Psoas muscle (tissue), 8 donors: ENCODE data around the gene EIF2AK3. TPM values are rescaled to one million over a fixed set of nuclear protein-coding genes. Genes with fewer than 3 reads are reported as not detected.

Experiments
- ATAC-seq, 4 donors: fragments of 200-7000 bp; cut with Tn5 transposase; one replicate each; pipeline ENCODE4 v1.9.1; 2020; ENCODE audit warnings: moderate library complexity in 3 of 4, mild to moderate bottlenecking in 2 of 4
- DNase-seq, 2 donors: peaks; one replicate each; pipeline ENCODE4 v3.0.0-alpha.2; 2020
- H3K27ac ChIP-seq: fragments of 200-600 bp; one replicate; pipeline ENCODE4 v1.8.0; 2022
- H3K27me3 ChIP-seq, 3 donors: fragments of 200-600 bp in 1 of 3; one replicate each; pipeline versions ENCODE4 v1.6.1 to v1.8.0; 2013 to 2022; ENCODE audit warnings: low read length in 2 of 3, mild to moderate bottlenecking in 2 of 3, moderate library complexity in 1 of 3; ENCODE audit not compliant: insufficient read depth in 3 of 3
- H3K36me3 ChIP-seq, 2 donors: fragments of 200-600 bp in 1 of 2; one replicate each; pipeline versions ENCODE4 v1.6.1 to v1.8.0; 2013 to 2022; ENCODE audit warnings: low read depth in 1 of 2, mild to moderate bottlenecking in 1 of 2, moderate library complexity in 1 of 2; ENCODE audit not compliant: insufficient read depth in 1 of 2
- H3K4me1 ChIP-seq: fragments of 200-600 bp; one replicate; pipeline ENCODE4 v1.8.0; 2022
- H3K4me3 ChIP-seq: fragments of 200-600 bp; one replicate; pipeline ENCODE4 v1.8.0; 2022; ENCODE audit warnings: mild to moderate bottlenecking
- H3K9me3 ChIP-seq: fragments of 200-600 bp; one replicate; pipeline ENCODE4 v1.8.0; 2022
- WGBS, 3 donors: extraction: QIAGEN DNeasy Blood & Tissue Kit; methylation state at CpG; one replicate each; pipeline versions ENCODE4 v1.1.6 to v1.1.7; 2013; 5-methylcytosine and 5-hydroxymethylcytosine counted together
- intact Hi-C, 2 donors: fragments of 100-400 bp; cut with DNase I; formaldehyde crosslinking; loops; one replicate each; pipeline versions ENCODE4 v1.11.0 to v1.14.2; 2022
- polyA plus RNA-seq, 3 donors: library from polyadenylated mRNA; stranded (reverse); fragments of 200-250 nt; gene quantifications; one replicate each; pipeline ENCODE4 v1.2.3, GENCODE V29; 2013
- total RNA-seq, 4 donors: library from RNA; stranded (reverse); fragmentation: NEBNext Ultra II Directional in 2 of 4; extraction: Animal tissue kit (Norgen Biotek cat#: 25700) in 2 of 4; gene quantifications; one replicate each; pipeline versions ENCODE4 v1.2.1 to v1.2.4, GENCODE V29; 2021 to 2023
- TF ChIP-seq, protein P1 (sequence below): fragments of 200-600 bp; IDR thresholded peaks from one replicate; pipeline ENCODE4 v1.8.0; 2022; ENCODE audit warnings: antibody characterized with exemption
- donor health status: healthy with polysubstance abuse.
- donor health status: DM: no; HTN: no; CAD: no; lungs with moderate emphysema.
- donor health status: Bipolar disorder and iron deficiency.
- donor health status: healthy.
- donor health status: DM: yes; HTN: yes; CAD: no.
- donor health status: DM: no; HTN: no; CAD: no.
- donor health status: DM: no; HTN: no; CAD: no.
- donor health status: DM: yes; HTN: yes; CAD: no.

EIF2AK3 gene
- total and polyA plus RNA-seq, 7 donors: 2.1 to 9.6 (median 7.6) TPM

DNA sequence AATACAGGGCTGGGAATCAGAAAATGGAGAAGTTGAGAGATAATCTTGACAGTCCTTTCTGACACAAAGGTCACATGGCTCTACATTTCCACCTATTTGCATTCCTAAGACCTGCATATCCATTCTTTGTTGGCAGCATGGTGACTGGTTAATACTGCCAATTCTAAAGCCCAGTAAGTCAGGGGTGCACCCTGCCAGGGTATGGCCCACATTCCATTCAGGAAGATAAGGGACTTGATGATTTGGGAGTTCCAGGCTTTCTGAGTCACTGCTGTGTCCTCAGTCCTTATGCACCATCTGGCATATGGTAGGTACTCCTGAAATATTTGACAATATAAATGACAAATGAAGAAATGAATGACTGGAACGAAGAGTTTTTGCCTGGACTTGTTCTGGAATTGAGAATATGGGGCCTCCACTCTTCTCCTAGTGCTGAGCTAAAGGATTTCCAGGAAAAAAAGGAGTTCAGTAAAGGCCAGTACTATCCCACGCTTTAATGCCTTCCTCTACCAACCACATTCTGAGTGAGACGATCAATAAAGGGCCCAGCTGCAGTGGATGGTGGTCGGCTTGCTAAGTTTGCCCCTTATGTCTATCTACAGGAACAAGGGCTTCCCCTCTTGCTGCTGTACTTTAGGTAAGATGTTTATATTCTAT, 31.7 kb upstream of the EIF2AK3 start:
- no peaks in the 10 kb centered on the region for H3K9me3 ChIP-seq
- intact Hi-C loops: loop anchor here in 1 of 2 donors (1.0 kb wide), 1 partner anchor 31 kb away; no protein-coding TSS in a partner anchor
- TF ChIP-seq, protein P1, sequence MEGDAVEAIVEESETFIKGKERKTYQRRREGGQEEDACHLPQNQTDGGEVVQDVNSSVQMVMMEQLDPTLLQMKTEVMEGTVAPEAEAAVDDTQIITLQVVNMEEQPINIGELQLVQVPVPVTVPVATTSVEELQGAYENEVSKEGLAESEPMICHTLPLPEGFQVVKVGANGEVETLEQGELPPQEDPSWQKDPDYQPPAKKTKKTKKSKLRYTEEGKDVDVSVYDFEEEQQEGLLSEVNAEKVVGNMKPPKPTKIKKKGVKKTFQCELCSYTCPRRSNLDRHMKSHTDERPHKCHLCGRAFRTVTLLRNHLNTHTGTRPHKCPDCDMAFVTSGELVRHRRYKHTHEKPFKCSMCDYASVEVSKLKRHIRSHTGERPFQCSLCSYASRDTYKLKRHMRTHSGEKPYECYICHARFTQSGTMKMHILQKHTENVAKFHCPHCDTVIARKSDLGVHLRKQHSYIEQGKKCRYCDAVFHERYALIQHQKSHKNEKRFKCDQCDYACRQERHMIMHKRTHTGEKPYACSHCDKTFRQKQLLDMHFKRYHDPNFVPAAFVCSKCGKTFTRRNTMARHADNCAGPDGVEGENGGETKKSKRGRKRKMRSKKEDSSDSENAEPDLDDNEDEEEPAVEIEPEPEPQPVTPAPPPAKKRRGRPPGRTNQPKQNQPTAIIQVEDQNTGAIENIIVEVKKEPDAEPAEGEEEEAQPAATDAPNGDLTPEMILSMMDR: no peak
- peak; percentile 47 to 73 (median 60) for ATAC-seq
- H3K4me1 ChIP-seq: peaks cover 29% of the 10 kb centered on the region
- no peaks in the 10 kb centered on the region for H3K36me3 ChIP-seq
- WGBS, 3 donors: 25 to 44% (median 32%) methylated on average over 4 of the region's 4 CpGs
- H3K27me3 ChIP-seq: no peaks in the 10 kb centered on the region
- peak overlapping the region; percentile 55 for H3K4me3 ChIP-seq
- no peak for DNase-seq
- H3K27ac ChIP-seq: peak overlapping the region; percentile 95

DNA sequence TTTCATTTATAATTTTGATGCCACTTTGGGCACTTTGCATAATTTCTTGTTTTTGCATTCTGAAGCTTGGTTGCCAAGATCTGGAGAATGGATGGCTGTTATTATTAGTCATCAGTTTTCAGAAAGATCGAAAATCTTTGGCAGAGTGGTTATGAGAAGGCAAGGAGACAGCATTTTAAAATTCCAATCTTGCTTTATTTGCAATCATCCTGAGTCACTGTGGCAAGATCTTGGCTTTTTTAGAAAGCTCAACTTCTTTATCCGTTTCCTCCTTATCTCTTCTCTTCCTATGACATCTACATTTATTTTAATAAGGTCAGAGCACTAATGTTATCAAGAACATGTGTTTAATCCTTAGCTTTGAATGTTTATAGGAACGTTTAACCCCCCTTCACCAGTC, 31.1 kb upstream of the EIF2AK3 start:
- ATAC-seq: no peak
- no peaks in the 10 kb centered on the region for H3K9me3 ChIP-seq

DNA sequence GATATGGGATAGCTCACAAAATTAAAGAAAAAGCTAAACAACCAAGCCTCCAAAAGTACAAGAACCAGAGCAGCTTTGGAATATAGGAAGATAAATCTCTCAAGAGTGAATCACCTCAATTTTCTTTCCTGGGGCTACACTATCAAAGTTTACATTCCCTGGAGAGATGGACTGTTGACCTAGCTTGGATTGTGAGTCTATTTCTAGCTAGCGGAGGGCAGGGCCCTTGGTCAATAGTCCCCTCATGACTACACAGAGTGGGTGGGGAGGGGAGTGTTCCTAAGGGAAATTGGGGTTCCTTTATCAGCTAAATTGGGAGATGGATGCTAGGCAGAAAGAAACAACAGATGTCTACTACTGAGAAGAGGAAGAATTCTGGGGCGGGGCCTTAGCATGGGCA, 29.9 kb upstream of the EIF2AK3 start:
- 96 to 98% (median 97%) methylated on average over 2 of the region's 2 CpGs for WGBS, 3 donors
- Histone ChIP-seq H3K36me3 (no peaks in the 10 kb centered on the region), H3K9me3 (no peaks in the 10 kb centered on the region), H3K27ac (peak overlapping the region; percentile 95), H3K27me3 (no peaks in the 10 kb centered on the region), H3K4me1 (peaks cover 29% of the 10 kb centered on the region), H3K4me3 (no peak overlapping the region)
- intact Hi-C loops: no loop called here
- DNase-seq (no peak), ATAC-seq (no peak)
- TF ChIP-seq, protein P1: no peak

More for the DNA sequence above, 31.1 kb upstream of the EIF2AK3 start:
- Histone ChIP-seq H3K4me1 (peaks cover 29% of the 10 kb centered on the region), H3K27me3 (no peaks in the 10 kb centered on the region), H3K4me3 (peak overlapping the region; percentile 55), H3K36me3 (no peaks in the 10 kb centered on the region), H3K27ac (peak overlapping the region; percentile 95)
- DNase-seq: no peak
- WGBS, 3 donors: 29 to 51% (median 40%) methylated on average over 3 of the region's 3 CpGs
- intact Hi-C loops: no loop called here
- TF ChIP-seq, protein P1: no peak

DNA sequence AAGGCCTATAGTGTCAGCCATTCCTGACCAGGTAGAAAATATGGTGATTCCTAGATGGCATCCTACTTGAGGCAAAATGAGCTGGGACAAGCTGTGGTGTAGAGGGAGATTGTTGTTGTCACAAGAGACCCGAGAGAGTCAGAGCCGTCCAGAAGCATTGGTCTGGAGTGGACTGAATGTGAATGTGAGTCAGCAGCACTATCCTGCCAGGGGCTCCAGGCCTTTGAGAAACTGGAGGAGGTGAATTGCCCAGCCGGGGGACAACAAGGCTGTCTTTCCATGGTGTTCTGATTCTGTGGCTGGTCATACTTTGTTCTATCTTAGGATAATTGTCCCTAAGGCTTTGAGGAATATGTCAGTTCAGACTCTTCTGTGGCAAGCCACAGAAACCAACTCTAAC, 29.4 kb upstream of the EIF2AK3 start:
- peaks cover 29% of the 10 kb centered on the region for H3K4me1 ChIP-seq
- TF ChIP-seq, protein P1: no peak
- WGBS, 3 donors: 61 to 77% (median 67%) methylated on average over 3 of the region's 3 CpGs
- no peaks in the 10 kb centered on the region for H3K27me3 ChIP-seq
- peak overlapping the region; percentile 95 for H3K27ac ChIP-seq
- intact Hi-C loops: no loop called here
- H3K9me3 ChIP-seq: no peaks in the 10 kb centered on the region
- no peak overlapping the region for H3K4me3 ChIP-seq
- no peaks in the 10 kb centered on the region for H3K36me3 ChIP-seq
- ATAC-seq (peak in 1 of 4 donors; percentile 42), DNase-seq (no peak)

DNA sequence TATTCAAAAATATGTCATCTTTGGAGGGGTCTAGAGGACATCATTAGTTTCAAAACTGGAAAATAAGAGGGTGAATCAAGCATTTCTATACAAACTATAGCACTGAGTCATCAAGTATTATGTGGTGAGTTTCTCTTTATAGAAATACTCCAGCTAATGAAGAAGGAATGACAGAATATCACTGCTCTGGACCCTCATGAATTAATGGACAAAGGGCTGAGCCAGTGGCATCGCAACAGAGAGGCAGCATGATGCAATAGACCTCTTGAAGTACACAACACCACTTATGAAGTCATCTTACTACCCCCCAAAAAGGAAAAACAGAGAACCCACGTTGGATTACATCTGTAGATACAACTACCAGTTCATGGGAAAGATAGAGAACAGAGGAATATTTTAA, 27.4 kb upstream of the EIF2AK3 start:
- intact Hi-C loops: no loop called here
- Histone ChIP-seq H3K36me3 (no peaks in the 10 kb centered on the region), H3K4me3 (no peak overlapping the region), H3K9me3 (no peaks in the 10 kb centered on the region), H3K27ac (no peak overlapping the region), H3K27me3 (no peaks in the 10 kb centered on the region), H3K4me1 (peaks cover 25% of the 10 kb centered on the region)
- 82 to 86% (median 83%) methylated on average over 2 of the region's 2 CpGs for WGBS, 3 donors
- DNase-seq (no peak), ATAC-seq (no peak)
- TF ChIP-seq, protein P1: no peak
